ENCODE measurements around the gene NLRP6. TPM values are rescaled to one million over a fixed set of nuclear protein-coding genes. Genes with fewer than 3 reads are reported as not detected.

The NLRP6 gene
- total RNA-seq, 2 experiments from 2014 or later: 14.4 to 14.7 TPM

GRCh38 chr11:297586-298405 is 19.6 kb downstream of the NLRP6 start:
- Histone ChIP-seq H3K27me3 (ENCODE audit: control insufficient read depth in 1 of 2, insufficient read depth in 2 of 2, low read length in 2 of 2) (no peaks in the 10 kb centered on the region), H3K4me1 (ENCODE audit: insufficient read depth, low read length) (peaks cover 37% of the 10 kb centered on the region), H3K27ac (ENCODE audit: low read depth in 1 of 2, low read length in 2 of 2) (no peak overlapping the region), H3K4me3 (ENCODE audit: low read length) (no peak overlapping the region), H3K36me3 (ENCODE audit: insufficient read depth, low read length) (peaks cover 9% of the 10 kb centered on the region), H3K9me3 (ENCODE audit: control insufficient read depth in 1 of 2, insufficient read depth in 1 of 2, low read length in 2 of 2) (no peaks in the 10 kb centered on the region)
- peaks cover 4% of the 10 kb centered on the region for H3K36me3 Mint-ChIP-seq (ENCODE audit: low read depth)
- peak in 6 of 14 experiments; percentile 14 to 81 (median 44) for DNase-seq
- no peaks in the 10 kb centered on the region for H3K9me3 Mint-ChIP-seq
- H3K4me1 Mint-ChIP-seq (ENCODE audit: low read depth): peaks cover 10% of the 10 kb centered on the region
- peak; percentile 52 for ATAC-seq (ENCODE audit: poor library complexity)
- ChIA-PET POLR2A (interaction anchor here (1.5 to 1.6 kb wide), 3 partner anchors 17 to 29 kb away, joined by 3 to 6 read pairs (median 5); partner anchors contain the start of gene NLRP6), CTCF (no interaction called here)
- peak overlapping the region; percentile 77 for H3K27ac Mint-ChIP-seq
- intact Hi-C loops (cut with DNase I, micrococcal nuclease): no loop called here
- H3K27me3 Mint-ChIP-seq: no peaks in the 10 kb centered on the region
- H3K4me3 Mint-ChIP-seq: no peak overlapping the region
- no peak for TF ChIP-seq CTCF (IDR thresholded peaks at IDR 0.05)

GRCh38 chr11:298406-299065 is 20.3 kb downstream of the NLRP6 start:
- H3K36me3 Mint-ChIP-seq (ENCODE audit: low read depth): peaks cover 4% of the 10 kb centered on the region
- Histone ChIP-seq H3K4me3 (ENCODE audit: low read length) (no peak overlapping the region), H3K27ac (ENCODE audit: low read depth in 1 of 2, low read length in 2 of 2) (no peak overlapping the region), H3K9me3 (ENCODE audit: control insufficient read depth in 1 of 2, insufficient read depth in 1 of 2, low read length in 2 of 2) (no peaks in the 10 kb centered on the region), H3K27me3 (ENCODE audit: control insufficient read depth in 1 of 2, insufficient read depth in 2 of 2, low read length in 2 of 2) (no peaks in the 10 kb centered on the region), H3K4me1 (ENCODE audit: insufficient read depth, low read length) (peaks cover 37% of the 10 kb centered on the region), H3K36me3 (ENCODE audit: insufficient read depth, low read length) (peaks cover 7% of the 10 kb centered on the region)
- no peak for ATAC-seq (ENCODE audit: poor library complexity)
- DNase-seq: peak in 4 of 14 experiments; percentile 1 to 33 (median 16)
- H3K9me3 Mint-ChIP-seq: no peaks in the 10 kb centered on the region
- POLR2A ChIA-PET: interaction anchor here (0.9 to 1.6 kb wide), 4 partner anchors 18 to 48 kb away, joined by 3 to 6 read pairs (median 4); partner anchors contain the start of gene NLRP6
- no peak for TF ChIP-seq CTCF (IDR thresholded peaks at IDR 0.05)
- no peak overlapping the region for H3K27ac Mint-ChIP-seq
- CTCF ChIA-PET: no interaction called here
- no peaks in the 10 kb centered on the region for H3K27me3 Mint-ChIP-seq
- peaks cover 10% of the 10 kb centered on the region for H3K4me1 Mint-ChIP-seq (ENCODE audit: low read depth)
- intact Hi-C loops (cut with DNase I, micrococcal nuclease): no loop called here
- no peak overlapping the region for H3K4me3 Mint-ChIP-seq

- POLR2A ChIA-PET: interaction anchor here (0.9 to 1.6 kb wide), 3 partner anchors 19 to 49 kb away, joined by 4 to 6 read pairs (median 5); partner anchors contain the start of gene NLRP6
- no peak within 1 kb of the TSS for H3K27ac ChIP-seq (ENCODE audit: low read depth in 1 of 2, low read length in 2 of 2)
- no peak within 1 kb of the TSS for H3K4me3 ChIP-seq (ENCODE audit: low read length)
- no peaks in the 10 kb centered on the region for H3K9me3 ChIP-seq (ENCODE audit: control insufficient read depth in 1 of 2, insufficient read depth in 1 of 2, low read length in 2 of 2)
- H3K4me1 ChIP-seq (ENCODE audit: insufficient read depth, low read length): peaks cover 37% of the 10 kb centered on the region
- Mint-ChIP-seq H3K27ac (no peak within 1 kb of the TSS), H3K27me3 (no peaks in the 10 kb centered on the region), H3K4me1 (ENCODE audit: low read depth) (peaks cover 10% of the 10 kb centered on the region), H3K9me3 (no peaks in the 10 kb centered on the region), H3K36me3 (ENCODE audit: low read depth) (peaks cover 4% of the 10 kb centered on the region), H3K4me3 (no peak within 1 kb of the TSS)
- DNase-seq: peak in 1 of 14 experiments; percentile 1
- no peak for ATAC-seq (ENCODE audit: poor library complexity)
- CTCF ChIA-PET: interaction anchor here (2.4 kb wide), 1 partner anchor 49 kb away, joined by 7 read pairs; no protein-coding TSS in a partner anchor
- intact Hi-C loops (cut with DNase I, micrococcal nuclease): no loop called here
- no peaks in the 10 kb centered on the region for H3K27me3 ChIP-seq (ENCODE audit: control insufficient read depth in 1 of 2, insufficient read depth in 2 of 2, low read length in 2 of 2)
- H3K36me3 ChIP-seq (ENCODE audit: insufficient read depth, low read length): peaks cover 5% of the 10 kb centered on the region
- no peak for TF ChIP-seq CTCF (IDR thresholded peaks at IDR 0.05)
Observed at GRCh38 chr11:299081-299891, 21.1 kb downstream of the NLRP6 start, which contains the start of gene IFITM5. TSS of gene IFITM5 (minus strand) at chr11:299526. CDS start at chr11:299490, 36 bp downstream.

All from CD4-positive, alpha-beta T cell (primary cell).